Suprapubic skin (tissue), 3 donors: Measurements from ENCODE around the gene MIB2.

Experiments
- POLR2AphosphoS5 ChIP-seq, 3 donors: sonication (generic); formaldehyde crosslinking; IDR thresholded peaks; one replicate each; pipeline ENCODE4 v1.6.1; 2017; ENCODE audit warnings: antibody characterized with exemption in 3 of 3
- TF ChIP-seq, protein P1 (sequence below), 2 donors: fragments of 200-600 bp in 1 of 2; fragments of 450-650 bp in 1 of 2; sonication (generic) in 1 of 2; IDR thresholded peaks; one replicate each; pipeline ENCODE4 v1.5.1; 2016 to 2019; ENCODE audit warnings: antibody characterized with exemption in 2 of 2, mild to moderate bottlenecking in 1 of 2, moderate library complexity in 1 of 2

GRCh38 chr1:1669468-1670440 is 54.5 kb downstream of the MIB2 start:
- TF ChIP-seq, protein P1, sequence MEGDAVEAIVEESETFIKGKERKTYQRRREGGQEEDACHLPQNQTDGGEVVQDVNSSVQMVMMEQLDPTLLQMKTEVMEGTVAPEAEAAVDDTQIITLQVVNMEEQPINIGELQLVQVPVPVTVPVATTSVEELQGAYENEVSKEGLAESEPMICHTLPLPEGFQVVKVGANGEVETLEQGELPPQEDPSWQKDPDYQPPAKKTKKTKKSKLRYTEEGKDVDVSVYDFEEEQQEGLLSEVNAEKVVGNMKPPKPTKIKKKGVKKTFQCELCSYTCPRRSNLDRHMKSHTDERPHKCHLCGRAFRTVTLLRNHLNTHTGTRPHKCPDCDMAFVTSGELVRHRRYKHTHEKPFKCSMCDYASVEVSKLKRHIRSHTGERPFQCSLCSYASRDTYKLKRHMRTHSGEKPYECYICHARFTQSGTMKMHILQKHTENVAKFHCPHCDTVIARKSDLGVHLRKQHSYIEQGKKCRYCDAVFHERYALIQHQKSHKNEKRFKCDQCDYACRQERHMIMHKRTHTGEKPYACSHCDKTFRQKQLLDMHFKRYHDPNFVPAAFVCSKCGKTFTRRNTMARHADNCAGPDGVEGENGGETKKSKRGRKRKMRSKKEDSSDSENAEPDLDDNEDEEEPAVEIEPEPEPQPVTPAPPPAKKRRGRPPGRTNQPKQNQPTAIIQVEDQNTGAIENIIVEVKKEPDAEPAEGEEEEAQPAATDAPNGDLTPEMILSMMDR (IDR thresholded peaks at IDR 0.05) = no peak
- TF ChIP-seq POLR2AphosphoS5 (IDR thresholded peaks at IDR 0.05) = no peak
